HG02852 (cell line): ENCODE data around the gene EGFLAM.
A peak's percentile ranks its signal among the peaks of the same experiment; 100 is the strongest.

Experiments used
- ATAC-seq: cut with Tn5 transposase; IDR thresholded peaks from one replicate; pipeline ENCODE4 v1.9.1; 2021; ENCODE audit warnings: mild to moderate bottlenecking, moderate library complexity; ENCODE audit not compliant: unreplicated experiment

Gene EGFLAM

GRCh38 chr5:38265546-38266179, 7.3 kb downstream of the EGFLAM start:
- ATAC-seq: peak; percentile 90

- no peak for ATAC-seq
Measured at GRCh38 chr5:38267372-38267771, 9.0 kb downstream of the EGFLAM start.

- no peak for ATAC-seq
Measured at GRCh38 chr5:38273626-38274025, 15.3 kb downstream of the EGFLAM start.

DNA sequence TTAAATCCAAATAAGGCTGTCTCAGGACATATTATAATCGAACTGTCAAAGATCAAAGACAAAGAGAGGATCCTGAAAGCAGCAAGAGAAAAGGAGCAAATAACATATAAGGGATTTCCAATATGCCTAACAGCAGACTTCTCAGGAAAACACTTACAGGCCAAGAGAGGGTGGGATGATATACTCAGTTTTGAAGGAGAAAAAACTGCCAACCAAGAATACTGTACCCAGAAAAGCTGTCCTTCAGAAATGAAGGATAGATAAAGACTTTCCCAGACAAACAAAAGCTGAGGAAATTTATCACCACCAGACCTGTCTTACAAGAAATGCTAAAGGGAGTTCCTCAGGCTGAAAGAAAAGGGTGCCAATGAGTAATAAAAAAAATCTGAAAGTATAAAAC, 16.0 kb downstream of the EGFLAM start:
- ATAC-seq: no peak

DNA sequence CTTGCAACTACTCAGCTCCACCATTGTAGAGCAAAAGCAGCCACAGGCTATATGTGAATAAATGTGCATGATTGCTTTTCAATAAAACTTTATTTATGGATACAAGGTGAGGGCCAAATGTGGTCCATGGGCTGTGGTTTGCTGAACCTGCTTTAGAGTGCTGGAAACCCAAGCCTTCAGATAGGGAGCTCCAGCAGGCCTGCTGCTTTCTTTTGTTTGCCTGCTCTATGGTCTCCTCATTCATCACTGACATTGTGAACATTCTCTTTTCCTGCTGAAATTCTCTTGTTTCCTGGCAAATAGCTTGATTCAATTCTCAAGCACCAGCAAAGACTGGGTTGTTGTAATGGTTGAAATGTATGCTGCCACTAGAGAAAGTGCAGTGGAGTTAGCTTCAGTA, 26.0 kb downstream of the EGFLAM start:
- ATAC-seq: no peak

DNA sequence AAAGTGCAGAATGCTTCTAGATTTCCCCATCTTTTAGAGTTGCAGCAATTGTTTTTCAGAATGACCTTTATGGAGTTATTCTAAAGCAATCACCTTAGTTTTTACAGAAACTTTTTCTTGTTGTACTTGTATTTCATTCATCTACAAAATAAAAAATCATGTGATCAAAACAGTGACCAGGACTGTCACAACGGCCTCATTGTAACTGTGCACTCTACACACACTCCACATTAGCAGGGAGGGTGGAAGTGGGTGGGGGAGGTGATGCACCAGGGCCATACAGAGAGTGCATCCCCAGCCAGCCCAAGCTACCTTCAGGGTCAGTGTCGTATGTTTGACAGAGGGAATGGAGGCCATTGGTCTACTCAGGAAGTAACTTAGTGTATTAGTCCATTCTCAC, 26.9 kb downstream of the EGFLAM start:
- ATAC-seq: no peak

- no peak for ATAC-seq
Measured at GRCh38 chr5:38286002-38286401, 27.6 kb downstream of the EGFLAM start.

- no peak for ATAC-seq
Measured at GRCh38 chr5:38287124-38287523, 28.8 kb downstream of the EGFLAM start.

DNA sequence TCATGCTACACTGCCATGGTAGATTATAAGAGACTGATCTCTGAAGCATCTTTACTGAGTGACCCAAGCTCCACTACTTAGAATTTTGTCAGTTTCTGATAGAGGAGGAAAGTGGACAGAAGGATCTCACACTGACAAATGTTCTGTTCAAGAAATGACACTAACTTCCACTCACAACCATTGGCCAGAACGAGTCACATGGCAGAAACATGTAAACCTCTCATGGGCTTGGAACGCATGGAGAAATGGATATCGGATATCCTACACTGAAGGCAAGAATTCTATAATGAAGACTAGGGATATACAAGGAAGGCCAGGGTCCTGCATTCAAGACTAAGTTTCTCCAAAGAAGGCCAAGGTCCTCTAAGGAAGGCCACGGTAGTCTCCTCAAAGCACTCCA, 31.1 kb downstream of the EGFLAM start:
- no peak for ATAC-seq

DNA sequence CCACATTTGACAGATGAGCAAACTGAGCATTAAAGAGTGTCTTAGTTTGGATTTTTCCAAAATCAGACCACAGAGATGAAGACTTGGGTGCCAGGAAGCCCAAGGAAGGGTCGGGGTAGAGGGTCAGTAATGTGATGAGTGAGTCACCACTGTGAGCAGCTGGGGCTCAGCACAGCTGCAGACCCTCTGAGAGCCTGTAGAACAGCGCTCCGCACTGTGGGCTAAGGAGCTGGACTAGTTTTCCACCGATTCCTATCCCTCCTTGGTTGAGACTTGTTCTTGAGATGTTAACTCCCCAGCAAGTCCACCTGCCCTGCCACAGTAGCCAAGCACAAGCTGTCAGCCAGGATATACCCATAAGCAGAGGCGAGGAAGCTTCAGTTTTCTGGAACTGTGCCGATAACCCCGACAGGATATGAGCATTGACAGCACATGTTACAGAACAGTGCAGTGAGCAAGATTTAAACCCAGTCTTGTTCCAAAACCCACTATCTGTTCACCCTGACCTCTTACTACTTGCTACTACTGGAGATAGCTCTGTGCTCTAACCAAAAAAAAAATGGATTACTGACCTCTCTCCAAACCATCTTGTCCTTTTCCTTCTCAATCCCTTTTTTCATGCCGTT, 31.8 kb downstream of the EGFLAM start:
- ATAC-seq: no peak

- ATAC-seq: no peak
Measured at GRCh38 chr5:38291355-38291754, 33.0 kb downstream of the EGFLAM start.

DNA sequence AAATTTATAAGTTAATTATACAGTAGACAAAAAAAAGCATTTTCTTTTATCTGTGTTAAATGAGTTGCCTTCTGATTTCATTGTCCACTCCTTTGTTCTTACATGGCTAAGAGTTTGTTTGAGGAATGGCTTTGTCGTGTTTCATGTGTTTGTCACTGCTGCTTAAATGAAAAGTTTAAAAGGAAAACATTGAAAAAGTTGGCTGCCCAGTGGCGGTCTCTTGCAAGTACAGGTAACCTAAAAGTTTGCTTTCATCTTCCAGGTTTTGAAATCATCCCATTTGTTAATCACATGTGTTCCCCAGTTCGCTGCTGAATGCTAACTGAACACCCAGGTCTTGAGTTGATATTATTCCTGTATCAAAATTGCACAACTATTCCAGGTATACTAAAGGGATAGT, 33.9 kb downstream of the EGFLAM start:
- no peak for ATAC-seq

DNA sequence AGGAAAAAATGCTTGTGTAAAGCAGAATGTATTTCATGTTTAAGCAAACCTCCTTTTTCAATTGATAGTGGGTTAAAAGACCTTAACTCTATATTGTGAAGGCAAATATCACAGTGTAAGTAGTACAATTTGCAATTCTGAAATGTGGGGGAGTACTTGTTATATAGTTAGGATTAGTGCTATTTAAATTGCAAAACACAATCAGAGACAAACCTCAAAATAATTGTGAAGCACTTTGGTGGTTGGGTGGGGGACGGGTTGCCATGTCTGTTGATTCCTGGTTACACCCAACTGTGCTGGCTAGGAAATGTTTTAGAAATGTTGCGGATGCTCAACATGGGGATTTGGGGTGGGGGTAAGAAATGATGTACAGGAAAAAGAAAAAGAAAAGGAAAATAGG, 37.4 kb downstream of the EGFLAM start:
- no peak for ATAC-seq

GRCh38 chr5:38297830-38298608, 39.7 kb downstream of the EGFLAM start:
- no peak for ATAC-seq

GRCh38 chr5:38299585-38299984, 41.2 kb downstream of the EGFLAM start:
- ATAC-seq: no peak

DNA sequence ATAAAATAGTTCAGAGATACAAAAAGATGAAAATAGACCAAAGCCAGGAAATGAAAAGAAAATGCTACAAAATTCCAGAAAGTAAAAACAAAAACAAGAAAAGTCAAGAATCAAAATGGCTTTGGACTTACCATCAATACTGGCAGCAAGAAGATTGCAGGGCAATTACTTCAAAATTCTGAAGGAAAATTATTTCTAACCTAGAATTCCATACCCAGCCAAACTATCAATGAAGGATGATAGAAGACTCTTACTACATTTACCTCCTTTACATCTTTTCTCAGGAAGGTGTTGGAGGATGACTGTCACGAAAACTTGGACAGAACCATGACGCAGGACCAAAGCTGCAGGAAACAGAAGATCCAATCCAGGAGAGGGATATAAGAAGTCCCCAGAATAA, 46.8 kb downstream of the EGFLAM start:
- no peak for ATAC-seq

- ATAC-seq: no peak
Measured at GRCh38 chr5:38307845-38308244, 49.5 kb downstream of the EGFLAM start.

DNA sequence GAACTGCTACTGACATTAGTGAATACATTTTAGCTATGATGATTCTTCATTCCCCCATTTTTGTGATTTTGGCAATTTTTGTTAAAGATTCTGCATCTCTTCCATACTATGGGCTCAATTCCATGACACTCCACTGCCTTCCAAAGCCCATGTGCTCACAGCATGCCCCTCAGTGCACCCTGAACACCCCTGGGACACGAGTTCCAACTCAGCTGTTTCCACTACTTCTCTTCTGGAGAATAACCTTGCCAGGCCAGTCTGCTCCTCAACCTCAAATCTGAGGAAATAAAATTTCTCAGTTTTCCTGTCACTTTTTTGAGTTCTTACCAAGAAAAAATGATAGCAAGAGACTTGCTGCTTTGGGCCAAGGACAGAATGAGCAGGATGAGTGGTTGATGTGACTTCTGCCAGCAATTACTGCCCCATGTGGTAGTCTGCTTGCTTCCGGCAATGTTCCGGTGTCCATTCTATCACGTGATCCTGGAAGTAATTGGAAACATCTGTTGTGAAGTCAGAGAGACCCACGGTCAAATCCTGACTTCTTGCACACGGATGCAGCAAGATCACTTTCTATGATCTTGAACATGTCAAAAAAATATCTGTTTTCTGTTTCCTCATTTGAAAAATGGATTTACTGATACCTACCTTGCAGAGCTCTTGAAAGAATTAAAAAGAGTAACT, 58.3 kb downstream of the EGFLAM start:
- no peak for ATAC-seq

DNA sequence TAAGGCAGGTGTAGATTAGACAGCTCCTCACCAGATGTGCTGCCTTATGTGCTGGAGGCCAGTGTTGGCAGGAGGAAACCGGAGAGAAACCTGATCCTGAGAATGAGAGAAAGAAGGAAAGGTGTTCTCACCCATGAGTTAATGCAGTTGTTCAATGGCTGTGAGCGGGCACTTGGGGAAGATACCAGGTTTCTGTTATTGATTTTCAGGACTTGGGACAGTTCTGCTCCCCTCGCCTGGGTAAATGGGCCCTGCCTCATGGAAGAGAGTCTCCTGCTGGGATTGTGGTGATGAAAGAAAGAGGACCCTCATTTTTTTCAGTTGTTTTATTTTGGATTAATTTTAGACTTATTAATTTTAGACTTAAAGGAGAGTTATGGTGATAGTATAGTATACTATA, 59.5 kb downstream of the EGFLAM start:
- no peak for ATAC-seq

DNA sequence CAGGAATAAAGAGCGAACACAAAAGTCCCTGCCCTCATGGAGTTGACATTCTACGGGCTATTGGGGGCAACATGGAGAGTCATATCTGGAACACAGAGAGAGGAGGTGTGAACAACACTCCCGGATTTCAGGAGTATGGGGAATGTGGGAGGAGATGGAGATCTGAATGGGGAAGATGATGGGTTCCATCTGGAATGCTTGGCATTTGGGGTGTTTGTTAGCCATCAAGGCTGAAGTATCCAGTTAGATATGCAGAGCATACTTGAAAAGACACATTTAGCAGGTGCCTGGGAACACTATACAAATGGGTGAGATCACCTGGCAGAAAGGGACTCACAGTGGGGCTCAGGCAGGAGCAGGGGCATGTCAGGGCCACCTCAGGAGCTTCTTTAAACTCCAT, 61.1 kb downstream of the EGFLAM start:
- ATAC-seq: no peak

DNA sequence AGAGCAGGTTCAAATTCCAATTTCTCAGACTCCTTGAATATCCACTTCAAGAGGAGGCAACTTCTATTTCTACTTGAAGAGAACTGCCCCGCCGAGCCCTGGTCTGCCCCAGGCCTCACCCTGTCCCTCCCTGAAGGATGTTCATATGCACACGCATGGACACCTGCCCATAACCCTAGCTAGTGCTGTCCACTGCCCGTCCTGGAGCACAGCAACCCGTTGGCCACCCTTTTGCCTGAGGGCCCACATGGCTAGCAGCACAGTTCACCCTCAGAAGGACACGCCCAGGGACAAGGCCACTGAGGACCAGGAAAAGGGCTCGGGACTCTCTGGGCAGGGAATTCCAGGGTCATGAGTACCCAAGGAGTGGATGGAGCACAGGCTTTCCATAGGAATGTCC, 63.6 kb downstream of the EGFLAM start:
- ATAC-seq: no peak
